HG02938 (cell line): ENCODE results near the gene PRMT1.

Experiments used
- ATAC-seq: cut with Tn5 transposase; IDR thresholded peaks from one replicate; pipeline ENCODE4 v1.9.1; 2021; ENCODE audit warnings: mild to moderate bottlenecking, moderate library complexity; ENCODE audit not compliant: unreplicated experiment

The PRMT1 gene

GRCh38 chr19:49687566-49688316, 10.7 kb downstream of the PRMT1 start:
- no peak for ATAC-seq

GRCh38 chr19:49688531-49689132, 11.6 kb downstream of the PRMT1 start:
- no peak for ATAC-seq

- no peak for ATAC-seq
Observed at GRCh38 chr19:49689133-49690078, 12.3 kb downstream of the PRMT1 start, which contains the start of gene ADM5. Gene ADM5 (plus strand): TSS chr19:49689594. CDS start chr19:49689838, 244 bp downstream.

GRCh38 chr19:49690079-49690655, 13.1 kb downstream of the PRMT1 start:
- ATAC-seq: no peak

- ATAC-seq: no peak
Observed at GRCh38 chr19:49690656-49691242, 13.7 kb downstream of the PRMT1 start, which contains the start of gene CPT1C. Gene CPT1C (plus strand): TSS chr19:49691116. CDS start chr19:49692253, 1,137 bp downstream.

- no peak for ATAC-seq
Observed at GRCh38 chr19:49691243-49692146, 14.4 kb downstream of the PRMT1 start.

- ATAC-seq: no peak
Observed at GRCh38 chr19:49692147-49692506, 15.1 kb downstream of the PRMT1 start.

- no peak for ATAC-seq
Observed at GRCh38 chr19:49696115-49696514, 19.0 kb downstream of the PRMT1 start.

- no peak for ATAC-seq
Observed at GRCh38 chr19:49696865-49697264, 19.8 kb downstream of the PRMT1 start.

GRCh38 chr19:49699364-49699763, 22.3 kb downstream of the PRMT1 start:
- ATAC-seq: no peak

GRCh38 chr19:49700563-49700962, 23.5 kb downstream of the PRMT1 start:
- no peak for ATAC-seq

- no peak for ATAC-seq
Observed at GRCh38 chr19:49701271-49701786, 24.3 kb downstream of the PRMT1 start.

GRCh38 chr19:49704888-49705642, 28.0 kb downstream of the PRMT1 start:
- ATAC-seq: no peak

GRCh38 chr19:49705919-49706318, 28.8 kb downstream of the PRMT1 start:
- no peak for ATAC-seq

GRCh38 chr19:49710372-49710951, 33.4 kb downstream of the PRMT1 start:
- ATAC-seq: no peak

- ATAC-seq: no peak
Observed at GRCh38 chr19:49712397-49712859, 35.4 kb downstream of the PRMT1 start.

GRCh38 chr19:49713236-49713845, 36.3 kb downstream of the PRMT1 start:
- ATAC-seq: no peak

- ATAC-seq: no peak
Observed at GRCh38 chr19:49716154-49716553, 39.1 kb downstream of the PRMT1 start.
